GM19463 (cell line): ENCODE results near the gene CRYBA4.

Experiments used
- ATAC-seq: cut with Tn5 transposase; IDR thresholded peaks from one replicate; pipeline ENCODE4 v1.9.1; 2021; ENCODE audit warnings: mild to moderate bottlenecking, moderate library complexity; ENCODE audit not compliant: unreplicated experiment

Gene CRYBA4

DNA sequence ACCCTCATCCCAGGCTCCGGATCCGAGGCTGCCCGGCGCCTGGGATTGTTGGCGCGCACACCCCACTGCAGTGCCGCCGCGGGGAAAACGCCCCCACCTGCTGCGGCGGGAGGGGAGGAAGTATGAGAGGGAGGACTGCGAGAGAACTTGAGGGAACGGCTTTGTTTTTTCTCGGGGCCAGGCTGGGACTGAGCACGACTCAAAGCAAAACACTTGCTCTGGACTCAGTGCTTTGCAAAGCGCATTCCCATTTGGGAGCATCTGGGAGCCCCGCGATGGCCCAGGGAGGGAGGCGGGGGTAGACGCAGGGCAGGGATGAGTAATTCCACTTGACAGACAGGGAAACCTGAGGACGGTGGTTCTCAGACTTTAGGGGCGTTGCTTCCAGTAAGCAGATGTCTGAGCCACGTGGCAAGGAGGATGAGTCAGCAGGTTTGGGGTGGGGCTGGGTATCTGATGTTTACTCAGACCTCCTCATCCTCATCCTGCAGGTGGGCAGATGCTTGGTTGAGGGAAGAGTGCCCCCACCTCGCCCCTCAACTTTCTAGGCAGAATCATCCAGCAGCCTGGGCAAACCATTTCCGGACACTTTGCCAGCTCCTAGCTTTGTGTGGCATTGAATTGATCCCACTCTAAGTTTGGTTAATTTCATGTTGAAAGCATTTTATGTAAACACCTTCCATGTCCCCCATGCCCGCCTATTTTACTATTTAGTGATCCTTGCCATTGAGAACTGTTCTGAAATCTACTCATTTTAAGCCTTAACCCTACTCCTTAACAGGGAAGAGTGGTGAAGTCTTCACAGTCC, 37.1 kb downstream of the CRYBA4 start:
- peak; percentile 76 for ATAC-seq

DNA sequence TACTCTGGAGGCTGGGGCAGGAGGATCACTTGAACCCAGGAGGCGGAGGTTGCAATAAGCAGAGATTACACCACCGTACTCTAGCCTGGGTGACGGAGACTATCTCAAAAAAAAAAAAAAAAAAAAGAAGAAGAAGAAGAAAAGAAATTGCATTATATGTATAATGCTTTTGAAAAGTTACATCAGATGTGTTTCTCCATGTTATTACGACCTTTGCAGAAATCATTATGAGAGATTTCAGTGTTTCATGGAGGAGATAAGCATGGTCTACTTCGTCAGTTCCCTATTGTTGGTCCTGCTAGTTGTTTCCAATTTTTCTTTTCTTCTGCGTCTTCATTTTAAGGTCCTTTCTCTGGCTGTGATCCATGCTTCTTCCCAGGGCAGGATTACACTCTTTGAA, 38.6 kb downstream of the CRYBA4 start:
- ATAC-seq = no peak

DNA sequence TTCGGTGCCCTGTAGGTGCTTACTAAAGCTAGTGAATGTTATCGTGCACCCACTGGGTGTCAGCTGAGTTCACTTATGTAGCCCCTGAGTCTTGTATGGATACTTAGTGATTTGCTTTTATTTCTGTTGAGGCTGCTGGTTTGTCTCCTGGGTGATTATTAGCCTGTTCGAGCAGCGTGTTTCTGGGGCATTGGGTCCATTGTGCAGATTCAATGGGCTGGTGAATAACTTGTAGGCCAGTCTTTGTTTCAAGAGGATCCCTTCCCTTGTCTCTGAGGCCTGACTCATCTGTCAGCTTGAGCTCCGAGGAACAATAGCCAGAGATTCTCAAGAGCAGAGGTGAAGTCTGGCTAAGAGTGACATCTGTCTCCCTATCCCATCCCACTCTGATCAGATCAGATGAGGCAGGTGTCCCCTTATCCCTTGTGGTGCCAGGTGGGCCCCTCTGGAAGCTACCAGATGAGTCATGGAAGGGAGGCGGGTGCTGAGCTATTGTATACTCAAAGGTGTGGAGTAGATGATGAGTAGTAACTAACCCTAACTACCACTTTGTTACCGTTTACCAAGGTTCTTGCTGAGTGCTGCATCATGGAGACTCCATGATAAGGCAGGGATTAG, 39.3 kb downstream of the CRYBA4 start:
- ATAC-seq = no peak

DNA sequence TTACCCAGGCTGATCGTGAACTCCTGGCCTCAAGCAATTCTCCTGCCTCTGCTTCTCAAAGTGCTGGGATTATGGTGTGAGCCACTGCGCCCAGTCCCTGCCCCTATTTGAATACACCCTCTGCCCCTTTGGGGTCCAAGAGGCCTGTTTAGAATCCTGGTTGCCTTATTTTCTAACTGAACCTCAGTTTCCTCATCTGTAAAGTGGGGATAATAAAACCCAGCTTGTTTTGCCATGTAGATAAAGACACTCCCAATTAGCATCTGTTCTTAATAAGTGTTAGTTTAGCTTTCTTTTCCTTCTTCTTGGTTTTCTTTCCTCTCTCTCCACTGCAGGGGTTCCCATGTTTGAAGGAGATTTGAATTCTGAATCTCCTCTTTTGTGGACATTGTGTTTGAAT, 40.4 kb downstream of the CRYBA4 start:
- ATAC-seq = no peak

DNA sequence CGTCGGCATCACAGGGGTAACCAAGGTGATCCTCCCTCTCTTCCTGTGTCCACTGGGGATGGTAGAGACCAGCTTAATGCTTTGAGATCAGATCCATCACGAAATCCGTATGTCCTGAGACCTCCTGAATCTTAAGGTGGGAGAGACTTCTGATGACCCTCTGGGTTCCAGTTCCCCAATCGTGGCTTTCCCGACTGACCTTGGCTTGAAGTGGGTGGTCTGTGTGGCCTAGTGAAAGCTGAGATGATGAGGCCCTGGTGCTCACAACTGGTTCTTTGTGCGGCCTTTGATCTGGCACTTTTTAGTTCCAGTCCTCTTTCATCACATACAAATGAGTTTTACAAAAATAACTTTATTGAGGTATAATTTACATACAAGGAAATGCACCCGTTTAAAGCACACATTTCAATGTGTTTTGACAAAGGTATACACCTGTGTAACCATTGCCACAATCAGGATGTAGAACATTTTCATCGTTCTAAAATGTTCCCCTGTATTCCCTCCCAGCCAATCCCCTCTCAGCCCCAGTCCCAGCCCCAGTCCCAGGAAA, 41.7 kb downstream of the CRYBA4 start:
- no peak for ATAC-seq

DNA sequence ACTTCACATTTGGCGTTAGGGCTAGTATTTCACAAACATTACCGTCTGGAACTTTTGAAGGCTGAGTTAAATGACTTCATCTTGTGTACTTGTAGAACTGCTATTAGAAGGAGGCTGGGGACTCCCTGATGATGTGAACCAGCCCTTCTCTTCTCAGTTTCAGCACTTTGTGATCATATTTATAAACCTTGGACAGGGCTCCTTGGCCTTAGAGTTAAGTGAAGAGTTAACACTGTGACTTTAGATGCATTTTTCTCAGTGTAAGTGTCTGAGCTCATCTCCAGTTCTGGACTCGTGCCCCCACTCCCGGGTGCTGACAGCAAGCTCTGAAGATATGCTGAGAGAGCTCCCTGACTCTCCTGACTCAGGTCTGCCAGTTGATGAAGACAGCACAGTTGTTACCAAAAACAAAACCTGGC, 44.1 kb downstream of the CRYBA4 start:
- ATAC-seq = peak; percentile 19

DNA sequence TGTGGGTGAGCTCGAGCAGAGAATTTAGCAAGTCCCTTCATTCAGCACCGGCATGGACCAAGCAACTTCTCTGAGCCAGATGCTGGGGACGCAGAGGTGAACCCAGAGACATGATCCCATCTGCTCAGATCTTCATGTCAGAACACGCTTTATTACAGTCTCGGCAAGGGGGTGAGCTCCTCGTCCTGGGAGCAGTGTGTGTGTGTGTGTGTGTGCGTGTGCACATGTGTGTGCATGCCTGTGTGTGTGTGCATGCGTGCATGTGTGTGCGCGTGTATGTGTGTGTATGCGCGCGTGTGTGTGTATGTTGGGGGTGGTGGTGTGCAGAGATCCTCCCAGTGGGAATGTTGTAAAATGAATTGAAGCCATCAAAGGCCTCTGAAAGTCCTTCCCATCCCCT, 45.4 kb downstream of the CRYBA4 start:
- ATAC-seq = no peak

DNA sequence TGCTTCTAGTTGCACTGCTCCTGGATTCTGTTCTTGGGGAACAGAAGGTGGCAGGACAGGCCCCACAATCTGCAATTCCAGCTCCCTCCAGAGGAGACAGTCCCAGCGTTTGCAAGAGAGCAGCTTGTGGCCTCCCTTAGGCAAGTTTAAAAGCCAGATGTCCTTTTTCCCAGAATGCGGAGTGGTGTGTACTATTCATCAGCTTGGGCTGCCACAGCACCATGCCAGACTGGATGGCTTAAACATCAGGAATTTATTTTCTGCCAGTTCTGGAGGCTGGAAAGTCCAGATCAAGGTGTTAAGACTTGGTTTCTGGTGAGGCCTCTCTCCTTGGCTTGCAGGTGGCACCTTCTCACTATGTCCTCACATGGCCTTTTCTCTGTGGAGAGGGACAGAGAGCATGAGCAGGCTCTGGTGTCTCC, 47.3 kb downstream of the CRYBA4 start:
- ATAC-seq = no peak

DNA sequence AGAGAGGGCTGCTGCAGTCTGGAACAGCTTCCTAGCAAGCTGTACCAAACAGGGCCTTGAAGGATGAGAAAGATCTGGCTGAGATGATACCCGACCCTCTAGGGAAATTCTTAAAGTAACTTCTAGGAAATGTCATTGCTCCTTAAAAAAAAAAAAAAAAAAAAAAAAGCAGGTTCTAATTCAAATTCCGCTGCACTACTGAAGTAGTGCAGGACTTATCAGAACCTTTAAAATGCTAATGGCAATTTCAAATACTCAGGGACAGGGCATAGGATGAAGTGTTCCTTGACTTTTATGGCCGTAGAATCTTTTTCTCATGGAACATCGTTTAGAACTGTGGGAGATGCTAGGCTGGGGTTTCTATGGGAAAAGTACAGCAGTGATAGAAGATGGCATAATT, 48.7 kb downstream of the CRYBA4 start:
- no peak for ATAC-seq

DNA sequence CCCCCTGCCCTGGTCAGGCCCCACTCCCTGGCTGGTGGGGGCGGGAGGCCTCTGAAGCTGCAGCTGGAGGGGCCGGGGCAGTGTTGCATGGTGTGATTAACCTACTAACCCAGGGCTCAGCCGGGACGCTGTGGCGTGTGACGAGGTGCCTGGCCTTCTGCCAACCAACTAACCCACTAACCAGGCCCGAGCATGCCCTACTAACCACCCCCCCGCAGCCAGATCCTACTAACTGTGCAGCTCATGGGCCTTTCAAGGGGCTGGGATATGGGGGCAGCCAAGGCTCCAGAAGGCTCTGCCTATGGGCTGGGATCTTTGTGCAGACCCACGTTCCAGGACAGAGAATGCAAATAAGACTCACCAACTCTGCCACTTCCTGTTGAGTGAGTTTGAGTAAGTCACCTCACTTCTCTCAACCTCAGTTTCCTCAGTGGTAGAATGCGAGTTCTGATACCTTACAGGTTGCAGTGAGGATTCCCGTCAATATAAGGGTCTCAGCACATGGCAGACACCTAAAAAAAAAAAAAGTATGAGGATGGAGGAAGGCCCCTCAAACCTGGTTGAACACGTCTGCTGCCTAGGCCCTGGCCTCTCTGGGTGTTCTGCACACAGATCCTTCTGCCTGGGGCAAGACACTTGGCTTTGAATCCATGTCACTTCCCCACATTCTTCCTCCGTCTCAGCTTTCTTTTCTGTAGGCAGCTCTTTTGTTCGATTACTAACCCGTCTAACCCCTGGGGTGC, 49.7 kb downstream of the CRYBA4 start:
- ATAC-seq = no peak

DNA sequence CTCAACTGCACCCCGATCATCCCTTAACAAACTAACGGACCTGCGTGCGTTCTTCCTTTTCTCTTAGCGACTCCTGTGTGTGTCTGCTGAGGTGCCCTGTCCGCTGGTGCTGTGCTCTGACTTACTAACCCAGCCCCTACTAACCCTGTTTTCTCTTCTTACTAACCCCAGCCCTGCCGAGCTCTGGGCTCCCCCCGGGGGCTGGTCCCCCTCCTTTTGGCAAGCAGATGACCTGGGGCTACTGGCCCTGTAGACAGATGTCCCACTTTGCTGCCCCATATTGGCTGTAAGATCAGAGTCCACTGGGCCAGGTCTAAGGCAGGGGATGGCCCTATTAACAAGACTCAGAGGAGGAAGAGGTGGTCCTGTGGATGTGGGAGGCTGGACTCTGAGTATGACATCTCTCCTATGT, 50.3 kb downstream of the CRYBA4 start:
- no peak for ATAC-seq

DNA sequence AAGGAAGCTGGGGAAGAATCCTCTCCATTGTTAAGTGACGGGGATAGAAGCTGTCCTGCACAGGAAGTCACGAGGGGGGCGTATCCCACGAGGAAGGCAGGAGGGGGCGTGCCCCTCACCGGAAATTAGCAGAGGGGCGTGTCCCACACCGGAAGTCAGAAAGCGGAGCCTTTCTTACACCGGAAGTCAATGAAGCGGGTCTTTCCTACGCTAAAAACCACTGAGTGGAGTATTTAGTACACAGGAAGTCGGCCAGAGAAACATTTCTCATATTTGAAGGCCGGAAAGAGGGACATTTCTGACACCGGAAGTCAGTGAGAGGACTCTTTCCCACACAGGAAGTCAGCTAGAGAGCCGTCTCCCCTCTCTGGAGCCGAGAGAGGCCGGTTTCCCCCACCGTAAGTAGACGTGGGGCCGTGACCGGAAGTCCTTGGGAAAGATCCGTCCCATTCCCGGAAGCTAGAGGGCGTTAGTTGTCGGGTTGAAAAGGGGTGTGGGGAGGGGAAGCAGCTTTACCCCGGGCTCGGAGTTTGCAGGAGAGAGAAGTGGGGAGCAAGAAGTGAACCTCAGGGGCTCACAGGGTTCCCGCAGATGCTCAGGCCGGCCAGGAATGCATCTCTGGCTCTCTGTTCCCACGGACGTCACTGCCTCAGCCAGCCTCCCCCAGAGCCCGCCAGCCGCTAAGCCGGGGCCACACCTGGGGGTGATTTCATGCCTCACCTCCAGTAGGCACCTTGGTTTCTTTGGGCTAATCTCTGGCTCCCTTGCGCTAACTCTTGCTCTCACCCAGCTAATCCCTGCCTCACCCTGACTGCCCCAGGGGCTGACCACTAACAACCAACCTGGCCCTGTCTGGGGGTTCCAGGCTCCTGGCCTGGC, 51.1 kb downstream of the CRYBA4 start:
- ATAC-seq = peak; percentile 70

DNA sequence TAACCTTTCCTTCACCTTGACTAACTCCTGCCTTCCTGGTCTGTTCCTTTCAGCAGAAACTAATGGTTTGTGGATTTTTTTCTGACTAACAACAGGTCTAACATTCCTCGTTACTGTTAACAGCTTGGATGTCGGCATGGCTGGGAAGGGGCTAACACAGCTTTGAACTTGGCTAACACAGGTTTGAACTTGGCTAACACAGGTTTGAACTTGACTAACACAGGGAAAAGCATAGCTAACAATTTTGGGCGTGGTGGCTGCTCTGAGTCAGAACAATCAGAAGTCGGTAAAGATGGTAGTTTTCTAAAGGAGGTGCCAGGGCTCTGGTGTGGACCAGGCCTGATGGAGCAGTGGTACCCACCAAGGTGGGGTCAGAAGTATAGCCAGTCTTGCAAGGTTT, 51.7 kb downstream of the CRYBA4 start:
- ATAC-seq = no peak

DNA sequence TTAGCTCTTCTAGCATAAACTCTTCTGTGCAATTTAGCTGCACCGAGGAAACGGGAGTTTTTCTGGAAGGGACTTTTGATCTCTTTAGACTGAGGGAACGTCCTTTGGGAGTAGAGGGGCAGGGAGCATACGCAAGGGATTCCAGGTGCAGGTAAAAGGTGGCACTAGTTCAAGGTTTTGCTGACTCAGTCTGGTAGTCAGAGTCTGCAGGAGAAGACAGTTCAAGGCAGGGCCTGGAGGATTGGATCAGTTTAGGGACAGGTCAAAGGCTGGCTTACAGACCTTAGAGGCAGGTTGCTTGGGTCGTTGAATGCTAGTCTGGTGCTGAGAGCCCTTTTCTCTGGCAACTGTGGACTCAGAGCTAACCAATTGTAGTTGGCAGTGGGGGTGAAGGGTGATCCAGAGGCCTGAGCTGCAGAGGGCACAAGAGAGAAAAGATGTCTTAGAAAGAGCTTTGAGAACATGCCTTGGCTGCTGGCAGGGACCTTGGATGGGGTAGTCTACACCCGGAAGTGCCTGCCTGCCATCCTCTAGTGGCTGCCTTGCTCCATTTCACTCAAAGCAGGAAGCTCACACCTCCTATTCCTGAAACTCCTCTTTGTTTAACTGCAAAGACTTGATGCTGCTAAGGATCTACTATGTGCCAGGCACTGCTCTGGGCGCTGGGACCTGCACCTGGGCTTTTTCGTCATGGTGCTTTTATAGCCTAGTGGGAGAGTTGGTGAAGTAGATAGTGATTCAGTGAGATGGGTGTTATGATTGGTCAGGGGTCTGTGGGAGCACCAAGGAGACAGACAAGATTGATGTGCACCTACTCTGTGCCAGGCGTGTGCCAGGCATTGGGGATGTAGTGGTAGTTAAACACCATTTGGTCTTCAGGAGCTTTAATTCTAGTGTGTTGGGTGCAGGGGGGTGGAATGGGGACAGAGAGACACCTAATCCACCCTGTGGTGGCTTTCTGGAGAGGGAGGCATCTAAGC, 52.7 kb downstream of the CRYBA4 start:
- ATAC-seq = no peak

DNA sequence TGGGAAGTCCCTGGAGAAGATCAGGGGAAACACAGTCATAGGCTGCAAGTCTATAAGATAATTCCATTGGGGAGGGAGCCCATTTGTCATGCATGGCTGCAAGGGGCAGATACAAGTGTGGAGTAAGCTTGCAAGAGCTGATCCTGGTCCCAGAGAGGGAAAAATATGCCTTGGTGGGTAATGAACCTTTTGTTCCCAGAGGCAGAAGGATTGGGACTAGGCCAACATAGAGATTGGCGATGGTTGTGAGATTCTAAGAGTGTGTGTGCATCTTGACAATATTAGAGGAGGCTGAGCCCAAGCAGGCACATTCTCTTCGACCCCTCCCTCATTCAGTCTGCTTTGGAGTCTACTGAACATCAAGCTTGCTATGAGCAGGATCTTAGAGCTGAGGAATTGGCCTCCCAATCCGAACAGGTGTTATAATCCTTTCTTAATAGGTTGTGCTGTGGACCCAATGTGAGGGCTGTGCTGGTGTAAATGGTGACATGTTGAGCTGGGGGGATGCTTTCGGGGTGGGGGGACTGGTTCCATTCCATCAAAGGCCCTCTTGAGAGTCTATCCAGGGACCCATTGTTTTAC, 54.0 kb downstream of the CRYBA4 start:
- ATAC-seq = no peak

DNA sequence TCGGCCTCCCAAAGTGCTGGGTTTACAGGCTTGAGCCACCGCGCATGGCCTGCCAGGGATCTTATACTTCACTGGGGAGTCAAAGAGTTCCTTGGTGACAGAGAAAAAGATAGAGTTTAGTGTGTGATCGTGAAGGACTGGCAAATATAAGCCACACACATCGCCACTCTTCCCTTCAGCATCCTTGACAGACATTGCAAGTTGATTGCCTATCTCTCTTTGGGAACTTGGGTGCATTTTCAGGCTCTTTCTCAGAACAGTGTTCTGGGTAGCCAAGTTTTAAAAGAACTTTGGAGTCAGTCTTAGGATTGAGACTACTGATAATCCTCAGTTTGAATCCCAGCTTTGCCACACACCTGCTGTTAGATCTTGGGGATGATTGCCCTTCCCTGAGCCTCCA, 55.5 kb downstream of the CRYBA4 start:
- ATAC-seq = no peak

DNA sequence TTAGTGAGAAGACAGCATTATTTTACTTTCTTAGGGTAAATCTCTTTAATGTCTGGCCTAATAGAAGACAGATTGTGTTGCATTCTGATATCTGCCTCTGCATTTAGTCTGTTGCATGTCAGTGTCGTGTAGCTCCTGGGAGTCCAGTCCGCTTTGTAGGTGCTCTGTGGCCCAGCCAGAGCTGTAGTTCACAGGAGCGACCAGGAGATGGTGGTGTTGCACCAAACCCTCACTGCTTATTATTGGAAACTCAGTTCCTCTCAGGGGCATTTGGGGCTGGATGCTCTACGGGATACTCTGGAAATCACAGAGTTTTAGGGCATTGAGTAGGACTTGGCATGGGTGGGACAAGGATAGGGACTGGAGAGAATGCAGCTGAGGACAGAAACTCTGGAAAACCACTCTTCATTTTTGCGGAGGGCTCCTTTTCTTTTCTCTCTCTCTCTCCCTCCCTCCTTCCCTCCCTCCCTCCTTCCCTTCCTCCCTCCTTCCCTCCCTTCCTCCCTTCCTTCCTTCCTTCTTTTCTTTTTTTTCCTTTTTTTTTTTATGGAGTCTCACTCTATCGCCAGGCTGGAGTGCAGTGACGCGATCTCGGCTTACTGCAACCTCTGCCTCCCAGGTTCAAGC, 57.4 kb downstream of the CRYBA4 start:
- no peak for ATAC-seq
